CMK (cell line): ENCODE data around the gene SMAD4.
"Not testable (repeated sequence)": the region's sequence is repeated elsewhere in the genome, so short reads cannot be mapped to it uniquely, and the experiment has no call there.

ENCODE experiments used
- DNase-seq: peaks from one replicate; pipeline ENCODE4 v3.0.0-alpha.2; 2010; ENCODE audit warnings: low read depth

SMAD4 gene

DNA sequence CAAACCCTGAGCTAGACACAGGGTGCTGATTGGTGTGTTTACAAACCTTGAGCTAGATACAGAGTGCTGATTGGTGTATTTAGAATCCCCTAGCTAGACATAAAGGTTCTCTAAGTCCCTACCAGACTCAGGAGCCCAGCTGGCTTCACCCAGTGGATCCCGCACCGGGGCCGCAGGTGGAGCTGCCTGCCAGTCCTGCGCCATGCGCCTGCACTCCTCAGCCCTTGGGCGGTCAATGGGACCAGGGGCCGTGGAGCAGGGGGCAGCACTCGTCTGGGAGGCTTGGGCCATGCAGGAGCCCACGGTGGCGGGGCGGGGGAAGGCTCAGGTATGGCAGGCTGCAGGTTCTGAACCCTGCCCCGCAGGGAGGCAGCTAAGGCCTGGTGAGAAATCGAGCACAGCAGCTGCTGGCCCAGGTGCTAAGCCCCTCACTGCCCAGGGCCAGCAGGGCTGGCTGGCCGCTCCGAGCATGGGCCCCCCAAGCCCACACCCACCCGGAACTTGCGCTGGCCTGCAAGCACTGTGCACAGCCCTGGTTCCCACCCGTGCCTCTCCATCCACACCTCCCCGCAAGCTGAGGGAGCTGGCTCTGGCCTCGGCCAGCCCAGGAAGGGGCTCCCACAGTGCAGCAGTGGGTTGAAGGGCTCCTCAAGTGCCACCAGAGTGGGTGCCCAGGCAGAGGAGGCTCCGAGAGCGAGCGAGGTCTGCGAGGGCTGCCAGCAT is 81.8 kb downstream of the SMAD4 start:
- not testable (repeated sequence) for DNase-seq

DNA sequence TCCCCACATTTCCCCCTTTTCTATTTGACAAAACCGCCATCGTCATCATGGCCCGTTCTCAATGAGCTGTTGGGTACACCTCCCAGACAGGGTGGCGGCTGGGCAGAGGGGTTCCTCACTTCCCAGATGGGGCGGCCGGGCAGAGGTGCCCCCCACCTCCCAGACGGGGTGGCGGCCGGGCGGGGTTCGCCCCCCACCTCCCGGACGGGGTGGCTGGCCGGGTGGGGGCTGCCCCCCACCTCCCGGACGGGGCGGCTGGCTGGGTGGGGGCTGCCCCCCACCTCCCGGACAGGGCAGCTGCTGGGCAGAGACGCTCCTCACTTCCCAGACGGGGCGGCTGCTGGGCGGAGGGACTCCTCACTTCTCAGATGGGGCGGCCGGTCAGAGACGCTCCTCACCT is 87.0 kb downstream of the SMAD4 start:
- not testable (repeated sequence) for DNase-seq

- DNase-seq, result not testable (repeated sequence)
Observed at GRCh38 chr18:51119561-51119960, 89.5 kb downstream of the SMAD4 start.

GRCh38 chr18:51119976-51120375 is 90.0 kb downstream of the SMAD4 start:
- DNase-seq, result not testable (repeated sequence)

- no peak for DNase-seq
Observed at GRCh38 chr18:51120809-51121596, 91.0 kb downstream of the SMAD4 start.

DNA sequence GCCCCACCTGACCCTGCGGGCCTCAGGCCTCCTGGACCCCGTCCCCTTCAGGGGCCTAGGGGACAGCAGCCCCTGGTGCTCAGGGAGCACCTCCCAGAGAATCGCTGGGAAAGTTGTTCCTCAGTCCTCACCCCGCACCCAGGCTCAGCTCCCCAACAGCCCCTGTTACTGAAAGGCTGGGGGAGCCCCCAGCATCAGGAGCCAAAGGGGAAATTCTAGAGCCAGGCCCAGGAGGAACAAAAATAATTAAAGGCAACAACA is 91.5 kb downstream of the SMAD4 start:
- no peak for DNase-seq

DNA sequence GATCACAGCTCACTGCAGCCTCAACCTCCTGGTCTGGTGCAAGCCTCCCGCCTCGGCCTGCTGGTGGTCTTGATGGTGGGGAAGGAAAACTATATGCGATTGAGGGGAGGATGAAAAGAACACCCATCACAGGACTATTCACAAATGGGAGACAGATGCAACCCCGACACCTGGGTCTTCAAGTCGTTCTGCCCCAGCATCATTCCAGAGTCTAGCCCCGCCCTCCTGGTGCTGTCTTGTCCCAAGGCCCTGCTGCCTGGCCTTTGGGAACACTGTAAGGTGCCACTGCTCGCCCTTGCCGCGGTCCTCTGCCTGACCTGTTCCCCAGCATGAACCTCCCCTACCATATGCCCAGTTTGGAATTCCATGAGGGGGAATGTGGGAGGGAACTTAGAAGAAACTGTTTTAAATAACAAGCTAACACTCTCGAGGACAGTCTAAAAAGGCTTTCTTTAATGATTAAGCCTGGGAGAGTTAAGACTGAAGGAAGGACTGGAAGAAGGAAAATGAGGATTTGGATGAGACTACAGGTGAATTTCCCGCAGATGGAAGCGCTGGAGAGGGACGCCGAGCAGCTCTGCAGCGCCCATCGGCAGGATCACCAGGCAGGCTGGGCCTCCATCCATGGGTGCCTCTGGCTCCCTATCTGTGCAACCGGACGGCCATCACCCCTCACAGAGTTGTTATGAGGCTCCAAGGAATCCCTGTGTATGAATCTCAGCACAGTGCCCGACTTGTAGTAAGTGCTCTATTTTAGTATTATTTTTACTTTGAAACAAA is 92.4 kb downstream of the SMAD4 start:
- DNase-seq, result no peak

DNA sequence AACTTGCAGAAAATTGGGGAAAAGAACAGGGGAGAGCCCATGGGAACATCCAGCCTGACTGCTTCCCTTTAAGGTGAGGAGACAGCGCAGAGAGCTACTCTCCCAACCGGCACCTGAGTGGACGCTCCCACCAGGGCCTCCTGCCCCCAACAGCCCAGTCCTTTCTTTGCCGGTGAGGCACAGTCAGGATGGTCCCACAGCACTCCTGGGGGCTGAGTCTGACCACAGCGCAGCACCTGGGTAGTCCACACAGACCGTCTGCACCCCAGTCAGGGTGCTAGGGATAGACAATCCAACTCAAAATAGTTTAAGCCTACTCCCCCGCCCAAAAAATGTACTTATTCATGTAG is 93.0 kb downstream of the SMAD4 start:
- DNase-seq, result no peak

GRCh38 chr18:51123481-51123880 is 93.5 kb downstream of the SMAD4 start:
- DNase-seq, result no peak

GRCh38 chr18:51123936-51124486 is 94.0 kb downstream of the SMAD4 start:
- no peak for DNase-seq

DNA sequence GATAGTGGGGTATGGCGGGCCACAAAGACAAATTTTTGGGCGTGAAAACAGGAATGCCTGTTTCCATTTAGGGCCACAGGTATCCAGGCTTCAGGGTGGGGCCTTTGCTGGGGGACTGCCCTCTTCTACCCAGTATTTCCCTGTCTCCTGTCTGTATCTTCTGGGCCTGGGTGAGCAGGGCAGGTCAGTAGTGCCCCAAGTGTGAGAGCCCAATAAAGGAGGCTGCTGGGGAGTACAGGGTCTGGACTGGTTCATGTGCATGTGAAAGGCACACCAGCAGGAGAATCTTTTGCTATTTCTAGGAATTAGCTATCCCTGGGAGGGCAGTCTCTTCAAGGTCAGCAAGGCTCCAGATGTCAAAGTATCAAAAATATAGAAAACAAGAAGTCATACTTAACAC is 96.0 kb downstream of the SMAD4 start:
- DNase-seq, result no peak

GRCh38 chr18:51127664-51128063 is 97.7 kb downstream of the SMAD4 start:
- no peak for DNase-seq

- no peak for DNase-seq
Observed at GRCh38 chr18:51128533-51128932, 98.5 kb downstream of the SMAD4 start.

GRCh38 chr18:51132256-51132935 is 102.4 kb downstream of the SMAD4 start:
- DNase-seq, result no peak

GRCh38 chr18:51133580-51134160 is 103.7 kb downstream of the SMAD4 start:
- no peak for DNase-seq
